Measurements from ENCODE around the gene MBNL1. TPM values are rescaled to one million over a fixed set of nuclear protein-coding genes. Genes with fewer than 3 reads are reported as not detected.
"Not testable (repeated sequence)": the region's sequence is repeated elsewhere in the genome, so short reads cannot be mapped to it uniquely, and the experiment has no call there.

MBNL1 gene
- total and polyA plus RNA-seq, 4 donors: 17.1 to 110 (median 62.3) TPM

DNA sequence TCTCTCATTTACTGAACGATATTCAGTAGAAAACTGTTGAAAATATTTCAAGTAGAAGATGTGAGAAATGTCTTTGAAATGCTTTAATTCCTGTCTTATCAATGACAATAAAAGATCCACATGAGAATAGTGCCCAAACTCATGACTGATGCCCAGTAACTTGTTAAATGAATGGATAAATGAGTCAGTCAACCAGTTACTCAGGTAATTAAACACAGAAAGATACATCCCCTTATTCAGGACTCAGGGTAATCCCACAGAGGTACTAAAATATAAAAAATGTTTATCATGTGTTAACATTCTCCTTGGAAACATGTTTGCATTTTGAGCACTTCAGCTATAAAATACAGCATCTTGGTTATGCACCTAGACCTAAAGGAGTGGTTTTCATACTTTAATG is 169.5 kb downstream of the MBNL1 start:
- peaks cover 4 to 16% (median 7%) of the 10 kb centered on the region in 4 donors for H3K36me3 ChIP-seq (ENCODE audit: control insufficient read depth in 4 of 4, insufficient read depth in 3 of 4, low read depth in 1 of 4, low read length in 3 of 4)
- TF ChIP-seq, protein P1, sequence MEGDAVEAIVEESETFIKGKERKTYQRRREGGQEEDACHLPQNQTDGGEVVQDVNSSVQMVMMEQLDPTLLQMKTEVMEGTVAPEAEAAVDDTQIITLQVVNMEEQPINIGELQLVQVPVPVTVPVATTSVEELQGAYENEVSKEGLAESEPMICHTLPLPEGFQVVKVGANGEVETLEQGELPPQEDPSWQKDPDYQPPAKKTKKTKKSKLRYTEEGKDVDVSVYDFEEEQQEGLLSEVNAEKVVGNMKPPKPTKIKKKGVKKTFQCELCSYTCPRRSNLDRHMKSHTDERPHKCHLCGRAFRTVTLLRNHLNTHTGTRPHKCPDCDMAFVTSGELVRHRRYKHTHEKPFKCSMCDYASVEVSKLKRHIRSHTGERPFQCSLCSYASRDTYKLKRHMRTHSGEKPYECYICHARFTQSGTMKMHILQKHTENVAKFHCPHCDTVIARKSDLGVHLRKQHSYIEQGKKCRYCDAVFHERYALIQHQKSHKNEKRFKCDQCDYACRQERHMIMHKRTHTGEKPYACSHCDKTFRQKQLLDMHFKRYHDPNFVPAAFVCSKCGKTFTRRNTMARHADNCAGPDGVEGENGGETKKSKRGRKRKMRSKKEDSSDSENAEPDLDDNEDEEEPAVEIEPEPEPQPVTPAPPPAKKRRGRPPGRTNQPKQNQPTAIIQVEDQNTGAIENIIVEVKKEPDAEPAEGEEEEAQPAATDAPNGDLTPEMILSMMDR (IDR thresholded peaks at IDR 0.05; ENCODE audit: low read depth, low read length, missing input control): no peak
- no peak overlapping the region for H3K4me3 ChIP-seq (ENCODE audit: low read depth in 1 of 3, low read length in 3 of 3)
- 92% methylated on average over 1 of the region's 1 CpG for WGBS
- peaks cover 0 to 12% (median 1%) of the 10 kb centered on the region in 4 donors for H3K4me1 ChIP-seq (ENCODE audit: control insufficient read depth in 4 of 4, insufficient read depth in 4 of 4, low read length in 3 of 4)
- no peaks in the 10 kb centered on the region for H3K9me3 ChIP-seq (ENCODE audit: control insufficient read depth in 4 of 4, low read length in 3 of 4)
- no peaks in the 10 kb centered on the region for H3K27me3 ChIP-seq (ENCODE audit: control insufficient read depth in 4 of 4, insufficient read depth in 4 of 4, low read length in 3 of 4)
- no peak overlapping the region for H3K27ac ChIP-seq (ENCODE audit: low read depth in 1 of 2, low read length in 2 of 2)
- DNase-seq (ENCODE audit: low spot score): no peak
- H3K9ac ChIP-seq (ENCODE audit: low read depth in 1 of 2, low read length in 2 of 2): no peak overlapping the region

DNA sequence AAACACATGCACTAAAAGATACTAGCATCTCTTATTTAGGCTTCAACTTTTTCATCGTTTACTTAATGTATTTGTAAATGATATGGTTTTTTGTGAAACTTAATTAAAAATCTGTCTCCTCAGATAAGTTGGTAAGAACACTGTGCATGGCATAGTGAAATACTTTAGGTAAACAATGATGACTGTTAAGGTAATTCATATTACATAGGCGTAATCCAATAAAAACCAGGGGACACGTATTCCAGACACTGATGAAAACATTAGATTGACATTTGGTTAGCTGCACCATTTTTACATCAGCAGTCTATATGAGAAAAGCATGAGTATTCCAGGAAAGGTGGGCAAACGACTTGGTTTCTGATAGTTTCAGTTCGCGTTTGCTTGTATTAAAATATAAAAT is 170.0 kb downstream of the MBNL1 start:
- Histone ChIP-seq H3K27me3 (ENCODE audit: control insufficient read depth in 4 of 4, insufficient read depth in 4 of 4, low read length in 3 of 4) (no peaks in the 10 kb centered on the region), H3K9ac (ENCODE audit: low read depth in 1 of 2, low read length in 2 of 2) (no peak overlapping the region), H3K4me1 (ENCODE audit: control insufficient read depth in 4 of 4, insufficient read depth in 4 of 4, low read length in 3 of 4) (peaks cover 0 to 12% (median 1%) of the 10 kb centered on the region in 4 donors), H3K36me3 (ENCODE audit: control insufficient read depth in 4 of 4, insufficient read depth in 3 of 4, low read depth in 1 of 4, low read length in 3 of 4) (peaks cover 3 to 14% (median 6%) of the 10 kb centered on the region in 4 donors), H3K9me3 (ENCODE audit: control insufficient read depth in 4 of 4, low read length in 3 of 4) (no peaks in the 10 kb centered on the region), H3K4me3 (ENCODE audit: low read depth in 1 of 3, low read length in 3 of 3) (no peak overlapping the region), H3K27ac (ENCODE audit: low read depth in 1 of 2, low read length in 2 of 2) (no peak overlapping the region)
- 94% methylated on average over 6 of the region's 6 CpGs for WGBS
- DNase-seq (ENCODE audit: low spot score): no peak
- TF ChIP-seq FOXA1 (IDR thresholded peaks at IDR 0.05) (no peak), NR2F2 (IDR thresholded peaks at IDR 0.05) (no peak)

- not testable (repeated sequence) for H3K4me3 ChIP-seq (ENCODE audit: low read depth in 1 of 3, low read length in 3 of 3); H3K36me3 ChIP-seq (ENCODE audit: control insufficient read depth in 4 of 4, insufficient read depth in 3 of 4, low read depth in 1 of 4, low read length in 3 of 4); H3K9ac ChIP-seq (ENCODE audit: low read depth in 1 of 2, low read length in 2 of 2); H3K27ac ChIP-seq (ENCODE audit: low read depth in 1 of 2, low read length in 2 of 2); H3K9me3 ChIP-seq (ENCODE audit: control insufficient read depth in 4 of 4, low read length in 3 of 4); DNase-seq (ENCODE audit: low spot score); H3K27me3 ChIP-seq (ENCODE audit: control insufficient read depth in 4 of 4, insufficient read depth in 4 of 4, low read length in 3 of 4)
- peaks cover 0 to 12% (median 3%) of the 10 kb centered on the region in 4 donors for H3K4me1 ChIP-seq (ENCODE audit: control insufficient read depth in 4 of 4, insufficient read depth in 4 of 4, low read length in 3 of 4)
- WGBS: 94% methylated on average over 5 of the region's 5 CpGs
Measured at GRCh38 chr3:152440243-152440642, 171.5 kb downstream of the MBNL1 start.

DNA sequence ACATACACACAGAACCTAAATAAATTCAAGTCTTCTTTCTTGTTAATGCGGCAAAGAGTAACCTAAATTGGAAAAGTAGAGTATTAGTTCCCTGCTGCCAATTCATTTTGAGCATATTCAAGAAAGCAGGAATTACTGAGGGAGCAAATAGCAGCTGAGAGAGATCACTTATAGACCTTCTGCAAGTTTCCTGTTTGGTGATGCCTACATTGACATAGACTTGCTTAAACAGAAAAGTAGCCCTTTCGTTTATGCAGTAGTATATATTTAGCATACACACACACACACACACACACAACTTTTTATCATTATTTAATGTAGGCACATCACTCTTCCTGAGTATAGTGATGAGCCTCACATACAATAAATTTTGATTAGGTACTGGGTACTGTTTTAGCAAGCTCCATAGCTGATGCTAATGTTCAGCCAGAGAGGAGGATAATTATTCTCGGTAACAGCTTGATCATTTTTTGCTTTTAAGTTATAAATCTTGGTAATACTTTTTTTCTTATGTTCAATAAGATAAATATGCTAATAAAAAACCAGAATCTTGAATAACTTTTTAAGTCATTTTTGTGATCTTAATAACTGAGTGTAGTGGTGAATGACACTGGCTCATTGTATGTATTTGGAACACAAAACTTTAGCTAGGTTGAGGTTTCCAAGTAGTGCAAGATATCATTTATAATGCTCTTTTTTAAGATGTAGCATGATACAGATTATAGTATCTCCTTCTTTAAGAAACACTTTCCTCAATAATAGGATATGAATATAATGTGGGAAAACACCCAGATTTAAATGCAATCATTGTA is 174.7 kb downstream of the MBNL1 start:
- Histone ChIP-seq H3K4me1 (ENCODE audit: control insufficient read depth in 4 of 4, insufficient read depth in 4 of 4, low read length in 3 of 4) (peaks cover 0 to 11% (median 4%) of the 10 kb centered on the region in 4 donors), H3K27ac (ENCODE audit: low read depth in 1 of 2, low read length in 2 of 2) (no peak overlapping the region), H3K4me3 (ENCODE audit: low read depth in 1 of 3, low read length in 3 of 3) (no peak overlapping the region), H3K9me3 (ENCODE audit: control insufficient read depth in 4 of 4, low read length in 3 of 4) (no peaks in the 10 kb centered on the region), H3K9ac (ENCODE audit: low read depth in 1 of 2, low read length in 2 of 2) (no peak overlapping the region), H3K27me3 (ENCODE audit: control insufficient read depth in 4 of 4, insufficient read depth in 4 of 4, low read length in 3 of 4) (no peaks in the 10 kb centered on the region), H3K36me3 (ENCODE audit: control insufficient read depth in 4 of 4, insufficient read depth in 3 of 4, low read depth in 1 of 4, low read length in 3 of 4) (peaks cover 0 to 14% (median 6%) of the 10 kb centered on the region in 4 donors)
- TF ChIP-seq ZBTB33 (IDR thresholded peaks at IDR 0.05) (no peak), RAD21 (IDR thresholded peaks at IDR 0.05) (no peak), NR2F2 (IDR thresholded peaks at IDR 0.05) (no peak), YY1 (IDR thresholded peaks at IDR 0.05) (no peak), TAF1 (conservative IDR thresholded peaks at IDR 0.05) (no peak), EGR1 (IDR thresholded peaks at IDR 0.05; ENCODE audit: low read depth in 2 of 2) (no peak), FOXA2 (IDR thresholded peaks at IDR 0.05) (no peak), FOXA1 (IDR thresholded peaks at IDR 0.05) (no peak)
- TF ChIP-seq, protein P2, sequence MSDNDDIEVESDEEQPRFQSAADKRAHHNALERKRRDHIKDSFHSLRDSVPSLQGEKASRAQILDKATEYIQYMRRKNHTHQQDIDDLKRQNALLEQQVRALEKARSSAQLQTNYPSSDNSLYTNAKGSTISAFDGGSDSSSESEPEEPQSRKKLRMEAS (IDR thresholded peaks at IDR 0.05): no peak
- 70% methylated on average over 3 of the region's 3 CpGs for WGBS
- no peak for DNase-seq (ENCODE audit: low spot score)

All from liver (tissue), 9 donors.